Measurements from ENCODE around the gene LENG8. TPM values are rescaled to one million over a fixed set of nuclear protein-coding genes. Genes with fewer than 3 reads are reported as not detected.
"Not testable (repeated sequence)": the region's sequence is repeated elsewhere in the genome, so short reads cannot be mapped to it uniquely, and the experiment has no call there.

Gene LENG8
- total and polyA plus RNA-seq, 2 of the 4 experiments (the other 2 are of a cell fraction): 21.1 to 93.9 TPM

- WGBS, 2 experiments (ENCODE audit: extremely low coverage in 2 of 2, insufficient read length in 1 of 2): no CpG with 5 or more reads among the region's 4 CpGs
- H3K27me3 ChIP-seq (ENCODE audit: control insufficient read depth, insufficient read depth, low read length); H3K23ac ChIP-seq (ENCODE audit: low read depth, low read length); H4K20me1 ChIP-seq (ENCODE audit: insufficient read depth, low read length); BruUV-seq (replicated peaks); H2BK120ac ChIP-seq (ENCODE audit: low read depth, low read length); H3K4me1 ChIP-seq (ENCODE audit: control insufficient read depth, insufficient read depth, low read length); intact Hi-C loops (cut with micrococcal nuclease); ATAC-seq (ENCODE audit: low read depth); H2BK20ac ChIP-seq (ENCODE audit: low read depth, low read length); H3K9me1 ChIP-seq (ENCODE audit: insufficient read depth, low read length); H3K56ac ChIP-seq (ENCODE audit: extremely low read depth, insufficient read depth, low read length); in situ Hi-C loops (cut with MboI; ENCODE audit: low sequenced_read_pairs); H4K8ac ChIP-seq (ENCODE audit: low read depth in 2 of 2, low read length in 2 of 2); H3K79me1 ChIP-seq (ENCODE audit: low read depth in 1 of 2, low read length in 2 of 2); POLR2A ChIA-PET (ENCODE audit: unreplicated experiment); H3K4ac ChIP-seq (ENCODE audit: low read depth, low read length); H3K4me2 ChIP-seq (ENCODE audit: low read depth, low read length); H4K91ac ChIP-seq (ENCODE audit: insufficient read depth, low read depth, low read length); H3K14ac ChIP-seq (replicated peaks; ENCODE audit: low read depth, low read length); H2AK5ac ChIP-seq (ENCODE audit: low read depth, low read length); H2BK15ac ChIP-seq (ENCODE audit: low read depth, low read length); H4K5ac ChIP-seq (ENCODE audit: low read depth, low read length); DNase-seq; H3K27ac ChIP-seq (ENCODE audit: insufficient read depth, low read length); H3K18ac ChIP-seq (ENCODE audit: low read depth, low read length); CTCF ChIA-PET; H3K36me3 ChIP-seq (ENCODE audit: control insufficient read depth, insufficient read depth, low read length); dilution Hi-C loops (cut with HindIII; ENCODE audit: low sequenced_read_pairs, unreplicated experiment); H2BK5ac ChIP-seq (ENCODE audit: low read depth, low read length, poor library complexity, severe bottlenecking); H2AFZ ChIP-seq (replicated peaks; ENCODE audit: low read length, poor library complexity); H2AK9ac ChIP-seq (replicated peaks; ENCODE audit: low read depth, low read length, poor library complexity); H3K9ac ChIP-seq (ENCODE audit: low read depth, low read length); H3K4me3 ChIP-seq (ENCODE audit: insufficient read depth, low read depth, low read length): not testable (repeated sequence)
- H3K9me3 ChIP-seq (ENCODE audit: control insufficient read depth, insufficient read depth, low read length): peaks cover 14% of the 10 kb centered on the region
Measured at GRCh38 chr19:54505542-54505941, 56.5 kb downstream of the LENG8 start.

Data from IMR-90 (cell line).